SK-N-SH treated with all-trans-retinoic acid at 6 μM for 48 hours (cell line): ENCODE results near the gene SHANK3.

Source experiments
- ARNTL ChIP-seq: fragments of 450-650 bp; formaldehyde crosslinking; IDR thresholded peaks from 2 replicates; pipeline ENCODE4 v1.5.0; 2020; ENCODE audit warnings: low read depth, mild to moderate bottlenecking, moderate library complexity, borderline replicate concordance
- BACH2 ChIP-seq: fragments of 250-450 bp; sonication (Bioruptor Pico); IDR thresholded peaks from 2 replicates; pipeline ENCODE4 v1.9.0; 2021; ENCODE audit warnings: mild to moderate bottlenecking, borderline replicate concordance
- CREB5 ChIP-seq: fragments of 250-450 bp; sonication (Bioruptor Pico); IDR thresholded peaks from 2 replicates; pipeline ENCODE4 v1.5.1; 2020; ENCODE audit warnings: low read depth, mild to moderate bottlenecking, moderate library complexity
- GLIS3 ChIP-seq: fragments of 250-450 bp; sonication (Bioruptor Pico); IDR thresholded peaks from 2 replicates; pipeline ENCODE4 v1.5.0; 2020; ENCODE audit warnings: mild to moderate bottlenecking, moderate library complexity
- PATZ1 ChIP-seq: fragments of 250-450 bp; sonication (Bioruptor Pico); IDR thresholded peaks from 2 replicates; pipeline ENCODE4 v1.8.0; 2020; ENCODE audit warnings: mild to moderate bottlenecking, moderate library complexity, borderline replicate concordance
- POU6F1 ChIP-seq: fragments of 250-450 bp; sonication (Bioruptor Pico); IDR thresholded peaks from 2 replicates; pipeline ENCODE4 v1.8.0; 2021; ENCODE audit warnings: low read depth, mild to moderate bottlenecking, moderate library complexity, borderline replicate concordance
- TOX ChIP-seq: fragments of 250-450 bp; sonication (Bioruptor Pico); IDR thresholded peaks from 2 replicates; pipeline ENCODE4 v1.8.0; 2021; ENCODE audit warnings: mild to moderate bottlenecking, moderate library complexity, borderline replicate concordance
- ZFP3 ChIP-seq: fragments of 250-450 bp; sonication (Bioruptor Pico); IDR thresholded peaks from 2 replicates; pipeline ENCODE4 v1.5.0; 2020; ENCODE audit warnings: mild to moderate bottlenecking, moderate library complexity
- ZFP30 ChIP-seq: fragments of 450-650 bp; formaldehyde crosslinking; IDR thresholded peaks from 2 replicates; pipeline ENCODE4 v1.5.0; 2022; ENCODE audit warnings: mild to moderate bottlenecking, moderate library complexity
- ZNF70 ChIP-seq: fragments of 450-650 bp; formaldehyde crosslinking; IDR thresholded peaks from 2 replicates; pipeline ENCODE4 v1.5.0; 2020; ENCODE audit warnings: mild to moderate bottlenecking, moderate library complexity

- no peak for TF ChIP-seq ZFP30 (CRISPR knock-in tag)
- no peak for TF ChIP-seq ARNTL (CRISPR knock-in tag)
- no peak for TF ChIP-seq TOX
- no peak for TF ChIP-seq ZNF70 (CRISPR knock-in tag)
- no peak for TF ChIP-seq POU6F1
- TF ChIP-seq ZFP3 (CRISPR knock-in tag) = no peak
- TF ChIP-seq BACH2 (CRISPR knock-in tag) = no peak
- TF ChIP-seq PATZ1 (CRISPR knock-in tag) = no peak
- no peak for TF ChIP-seq CREB5
- TF ChIP-seq GLIS3 = no peak
Observed at GRCh38 chr22:50640857-50641647, 31.6 kb upstream of the SHANK3 start.
